ENCODE results near the gene CDC42EP3.
A peak's percentile ranks its signal among the peaks of the same experiment; 100 is the strongest.

Gene CDC42EP3

DNA sequence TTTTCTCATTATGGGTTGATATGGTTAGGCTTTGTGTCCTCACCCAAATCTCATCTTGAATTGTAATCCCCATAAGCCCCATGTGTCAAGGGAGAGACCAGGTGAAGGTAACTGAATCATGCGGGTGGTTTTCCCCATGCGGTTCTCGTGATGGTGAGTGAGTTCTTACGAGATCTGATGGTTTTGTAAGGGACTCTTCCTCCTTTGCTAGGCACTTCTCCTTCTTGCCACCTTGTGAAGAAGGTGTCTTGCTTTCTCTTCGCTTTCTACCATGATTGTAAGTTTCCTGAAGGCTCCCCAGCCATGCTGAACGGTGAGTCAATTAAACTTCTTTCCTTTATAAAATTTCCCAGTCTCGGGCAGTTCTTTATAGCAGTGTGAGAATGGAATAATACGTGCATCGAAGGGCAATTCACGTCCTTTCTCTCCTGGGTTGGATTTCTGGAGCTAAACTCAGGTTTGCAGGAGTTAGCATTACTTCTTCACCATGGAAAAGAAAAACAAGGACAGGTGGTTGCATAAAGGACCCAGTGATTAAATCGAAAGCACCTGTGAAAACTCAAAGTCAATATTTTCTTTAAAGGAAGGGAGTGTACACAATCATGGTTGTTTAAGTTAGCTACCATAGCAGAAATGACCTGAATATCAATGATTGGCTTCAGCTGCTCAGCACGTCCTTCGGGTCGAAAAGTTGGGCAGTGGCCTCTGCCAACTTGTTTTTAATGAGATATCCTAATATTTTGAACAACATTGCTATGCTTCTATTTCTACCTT, 54.1 kb downstream of the CDC42EP3 start:
- no peak for DNase-seq

- DNase-seq, result no peak
Observed at GRCh38 chr2:37616677-37617005, 54.8 kb downstream of the CDC42EP3 start.

DNA sequence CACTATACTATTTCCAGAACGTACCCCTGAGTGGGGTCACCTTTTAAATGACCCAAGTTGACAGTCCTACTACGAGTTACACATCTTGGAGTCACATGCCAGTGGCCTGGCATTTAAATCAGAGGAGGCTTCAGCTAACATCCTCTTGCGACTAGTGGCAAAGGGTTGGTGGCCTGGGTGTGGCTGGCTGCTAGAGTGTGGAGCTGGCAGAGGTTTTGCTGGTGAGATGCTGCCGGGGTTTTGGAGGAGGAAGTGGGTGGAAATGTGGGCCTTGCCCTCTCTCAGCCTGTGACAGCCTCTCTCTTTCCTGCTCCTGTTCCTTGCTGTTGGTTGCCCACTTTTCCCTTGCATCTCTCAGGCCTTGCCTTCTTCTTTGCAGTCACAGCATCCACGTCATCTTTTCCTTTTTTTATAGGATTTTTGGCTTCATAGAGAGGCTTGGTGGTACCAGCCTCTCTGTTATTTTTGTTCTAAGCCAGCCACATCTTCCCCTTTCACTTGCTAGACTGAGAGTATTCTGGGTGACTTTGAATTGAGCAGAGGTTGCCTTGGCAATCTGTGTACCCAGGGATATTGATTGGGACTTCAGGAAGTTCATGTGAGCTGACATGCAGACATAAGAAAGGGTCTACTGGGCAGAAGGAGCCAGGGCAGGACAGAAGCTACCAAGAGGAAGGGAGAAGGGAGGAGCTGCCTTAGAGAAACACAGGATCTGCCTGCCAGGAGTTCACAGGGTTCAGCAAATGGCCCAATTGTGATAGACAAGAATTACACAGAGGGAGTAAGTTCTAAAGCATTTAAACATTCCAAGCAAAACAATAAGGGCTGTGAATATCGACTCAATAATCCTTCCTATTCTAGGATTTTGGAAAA, 55.4 kb downstream of the CDC42EP3 start:
- peak; percentile 76 for DNase-seq

DNA sequence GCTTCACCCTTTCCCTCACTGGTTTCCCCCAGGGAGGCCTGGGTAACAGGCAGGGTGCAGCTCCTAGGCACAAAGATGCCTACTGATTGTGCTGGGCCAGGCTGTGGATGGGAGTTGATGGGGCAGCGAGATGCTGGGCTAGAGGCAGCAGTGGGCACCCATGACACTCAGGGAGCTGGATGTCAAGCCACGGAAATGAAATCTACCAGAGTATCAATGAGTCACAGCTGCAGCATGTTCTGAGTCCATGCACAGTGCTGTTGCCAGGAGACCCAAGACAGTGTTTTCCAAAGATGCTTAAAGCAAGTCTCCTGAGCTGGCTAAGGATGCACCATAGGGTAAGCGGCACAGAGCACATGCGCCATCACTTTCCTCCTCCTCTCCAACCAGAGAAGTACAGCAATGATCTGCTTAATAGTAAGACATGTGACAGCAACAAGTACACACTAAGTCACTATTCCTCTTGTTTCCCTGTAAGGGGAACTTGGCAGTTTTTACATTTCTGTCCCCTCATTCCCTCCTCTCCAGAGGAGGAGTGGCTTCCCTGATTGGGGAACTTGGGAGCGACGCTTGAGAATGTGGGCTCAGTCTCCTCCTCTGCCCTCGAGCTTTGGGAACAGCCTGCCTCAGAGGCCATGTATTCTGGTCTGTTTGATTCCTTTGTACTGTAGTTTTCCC, 57.2 kb downstream of the CDC42EP3 start:
- no peak for DNase-seq

- DNase-seq, result no peak
Observed at GRCh38 chr2:37612382-37612781, 59.1 kb downstream of the CDC42EP3 start.

DNA sequence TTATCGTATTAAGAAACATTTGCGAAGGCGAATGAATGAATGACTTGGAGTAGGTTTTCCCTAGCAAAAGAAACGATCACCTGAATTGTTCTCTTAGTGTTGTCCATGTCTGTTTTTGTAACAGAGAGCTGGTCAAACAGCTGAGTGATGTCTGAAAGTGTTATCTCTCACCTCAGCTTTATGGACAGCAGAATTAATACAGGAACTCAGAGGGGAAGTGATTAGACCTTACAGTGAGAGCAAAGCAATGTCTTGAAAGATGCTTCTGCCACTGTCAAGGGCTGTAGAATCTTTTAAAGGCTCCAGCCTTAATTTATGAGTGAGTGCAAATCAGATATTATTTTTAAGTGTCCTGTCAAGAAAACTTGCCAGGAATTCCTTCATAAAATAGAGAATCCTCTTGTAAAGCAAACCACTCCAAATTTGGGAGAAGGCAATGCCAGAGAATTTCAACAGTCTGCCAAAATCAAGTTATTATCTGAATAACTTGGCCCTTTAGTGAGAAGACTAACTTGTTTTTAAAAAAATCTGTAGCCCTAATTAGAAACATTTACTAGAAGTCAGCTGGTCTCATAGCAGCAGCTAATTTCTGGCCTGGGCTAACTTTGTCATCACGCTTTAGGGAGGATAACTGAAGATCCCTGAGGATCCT, 60.7 kb downstream of the CDC42EP3 start:
- DNase-seq, result no peak

DNA sequence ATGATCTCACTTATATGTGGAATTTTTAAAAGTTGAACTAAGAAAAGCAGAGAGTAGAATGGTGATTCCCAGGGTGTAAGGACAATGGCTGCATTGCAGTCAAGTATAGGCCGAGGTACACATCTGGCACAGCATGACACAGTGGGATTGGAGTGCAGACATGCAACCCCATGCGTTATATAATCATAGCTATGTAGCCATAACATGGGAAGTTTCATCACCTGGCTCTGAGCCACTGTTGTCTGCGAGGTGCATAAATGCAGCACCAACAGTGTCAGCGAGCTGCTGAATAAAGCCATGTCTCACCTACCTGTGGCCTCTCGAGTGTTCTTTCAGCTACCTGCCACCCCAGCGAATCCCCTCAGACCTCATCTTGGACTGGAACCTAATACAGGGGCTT, 61.7 kb downstream of the CDC42EP3 start:
- DNase-seq, result no peak

GRCh38 chr2:37604716-37605115, 66.7 kb downstream of the CDC42EP3 start:
- DNase-seq, result no peak

DNA sequence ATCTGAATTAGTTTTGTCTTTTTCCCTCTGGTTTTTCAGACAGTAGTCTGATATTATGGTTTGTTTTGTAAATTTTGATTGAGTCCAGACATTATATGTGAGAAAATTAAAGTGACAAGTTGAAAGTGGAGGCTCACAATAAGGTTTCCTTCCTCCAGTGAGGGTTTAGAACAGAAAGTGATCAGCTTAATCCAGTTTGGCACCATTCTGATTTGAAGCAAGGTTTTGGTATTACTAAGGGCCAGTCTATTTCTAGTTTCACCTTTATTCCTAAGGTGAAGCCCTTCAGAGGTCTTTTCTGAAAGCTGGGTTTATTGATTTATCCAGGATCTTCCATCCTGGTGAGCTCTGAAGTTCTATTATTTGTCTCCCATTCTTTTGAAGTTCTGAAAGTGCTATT, 68.7 kb downstream of the CDC42EP3 start:
- DNase-seq, result no peak

GRCh38 chr2:37602040-37602439, 69.4 kb downstream of the CDC42EP3 start:
- no peak for DNase-seq

GRCh38 chr2:37601569-37601968, 69.9 kb downstream of the CDC42EP3 start:
- no peak for DNase-seq

DNA sequence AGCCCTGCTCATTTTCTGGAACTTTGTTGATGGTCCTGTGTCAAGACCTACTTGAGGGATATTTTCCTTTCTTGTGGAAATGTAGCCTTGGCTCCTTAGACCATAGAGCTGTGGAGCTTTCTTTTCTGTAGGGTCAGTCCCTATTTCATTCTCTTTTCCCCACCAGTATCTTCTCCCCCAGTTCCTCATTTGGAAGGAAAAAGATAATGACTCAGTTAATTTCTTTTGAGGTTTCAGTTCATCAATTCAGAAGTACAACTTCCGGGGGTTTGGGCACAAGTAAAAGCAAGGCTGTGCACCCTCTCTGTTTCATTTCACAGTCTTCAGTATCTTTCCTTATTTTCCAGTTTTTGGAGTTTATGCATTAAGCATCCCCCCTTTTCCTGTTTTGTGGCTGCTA, 70.7 kb downstream of the CDC42EP3 start:
- no peak for DNase-seq

- DNase-seq, result peak; percentile 85
Observed at GRCh38 chr2:37599688-37600525, 71.5 kb downstream of the CDC42EP3 start.

DNA sequence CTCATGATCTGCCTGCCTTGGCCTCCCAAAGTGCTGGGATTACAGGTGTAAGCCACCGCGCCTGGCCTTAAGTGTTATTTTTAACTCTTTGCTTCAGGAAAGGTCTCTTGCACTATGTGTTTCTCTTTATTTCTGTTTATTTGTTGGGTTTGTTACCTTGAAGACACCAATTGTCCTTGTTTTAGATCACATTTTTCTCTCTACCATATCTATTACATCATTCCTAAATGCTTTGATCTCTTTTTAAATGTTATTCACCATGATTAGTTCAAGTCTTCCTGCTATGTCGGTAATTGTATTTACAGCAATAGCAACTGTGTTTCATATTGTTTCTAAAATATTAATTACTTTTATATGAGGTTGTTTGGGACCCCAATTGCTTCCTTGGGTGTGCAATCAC, 77.7 kb downstream of the CDC42EP3 start:
- DNase-seq, result no peak

DNA sequence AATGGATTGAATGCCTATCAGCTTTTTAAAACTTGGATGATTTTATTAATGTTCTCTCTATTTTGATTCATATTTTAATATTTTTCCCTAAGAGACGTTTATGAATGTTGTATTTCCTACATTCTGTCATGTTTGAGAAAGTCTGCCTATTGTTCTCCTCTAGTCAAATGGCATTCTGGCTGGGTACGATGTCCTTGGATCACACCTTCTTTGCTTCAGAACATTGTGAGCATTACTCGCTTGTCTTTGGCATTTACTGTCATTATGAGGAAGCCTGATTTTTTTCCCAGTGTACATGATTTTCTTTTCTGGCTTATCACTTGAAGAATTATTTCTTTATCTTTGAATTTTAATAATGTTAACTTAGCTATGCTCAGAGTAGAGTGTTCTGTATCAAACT, 78.4 kb downstream of the CDC42EP3 start:
- DNase-seq, result no peak
